CD4-positive, CD25-positive, alpha-beta regulatory T cell (primary cell): ENCODE data around the gene LSM14A. TPM values are rescaled to one million over a fixed set of nuclear protein-coding genes. Genes with fewer than 3 reads are reported as not detected.
"Not testable (repeated sequence)": the region's sequence is repeated elsewhere in the genome, so short reads cannot be mapped to it uniquely, and the experiment has no call there.

Experiments used
- ATAC-seq, 2 donors: fragments of 150-1000 bp; cut with Tn5 transposase; one replicate each; pipeline ENCODE4 v1.10.0; 2021; ENCODE audit warnings: low read depth in 2 of 2, moderate number of reproducible peaks in 2 of 2, moderate library complexity in 1 of 2
- DNase-seq, 3 donors: peaks; one replicate each; pipeline versions ENCODE4 v3.0.0 to v3.0.0-alpha.2; 2012 to 2022; ENCODE audit warnings: mixed read lengths in 1 of 3
- H3K27ac ChIP-seq: one replicate; pipeline ENCODE4 v1.7.0; 2013; ENCODE audit warnings: mild to moderate bottlenecking, low read length; ENCODE audit not compliant: insufficient read depth, poor library complexity, severe bottlenecking
- H3K27me3 ChIP-seq: one replicate; pipeline ENCODE4 v1.7.0; 2013; ENCODE audit warnings: low read length; ENCODE audit not compliant: control insufficient read depth, insufficient read depth
- H3K36me3 ChIP-seq: one replicate; pipeline ENCODE4 v1.7.0; 2013; ENCODE audit warnings: mild to moderate bottlenecking, low read length, moderate library complexity; ENCODE audit not compliant: control insufficient read depth, insufficient read depth
- H3K4me1 ChIP-seq: 2 replicates; pipeline ENCODE4 v1.7.0; 2013; ENCODE audit warnings: mild to moderate bottlenecking, low read length; ENCODE audit not compliant: insufficient read depth, control insufficient read depth, poor library complexity, severe bottlenecking
- H3K4me3 ChIP-seq: one replicate; pipeline ENCODE4 v1.7.0; 2013; ENCODE audit warnings: low read depth, mild to moderate bottlenecking, low read length, moderate library complexity
- H3K9me3 ChIP-seq, 2 experiments: 1 replicate in 1 of 2; 2 replicates in 1 of 2; pipeline ENCODE4 v1.7.0; 2013; ENCODE audit warnings: low read length in 2 of 2, mild to moderate bottlenecking in 1 of 2, moderate library complexity in 1 of 2; ENCODE audit not compliant: control insufficient read depth in 2 of 2
- H3K27ac Mint-ChIP-seq, 3 donors: one replicate each; pipeline ENCODE4 v1.8.0; 2020 to 2022; ENCODE audit warnings: mild to moderate bottlenecking in 3 of 3, mixed read lengths in 3 of 3, moderate library complexity in 2 of 3
- H3K27me3 Mint-ChIP-seq: one replicate; pipeline ENCODE4 v1.8.0; 2022; ENCODE audit warnings: mild to moderate bottlenecking, mixed read lengths
- H3K36me3 Mint-ChIP-seq: one replicate; pipeline ENCODE4 v1.8.0; 2020; ENCODE audit warnings: mixed read lengths
- H3K4me1 Mint-ChIP-seq, 4 donors: one replicate each; pipeline ENCODE4 v1.8.0; 2020 to 2022; ENCODE audit warnings: mixed read lengths in 4 of 4, mild to moderate bottlenecking in 1 of 4
- H3K4me3 Mint-ChIP-seq, 4 donors: one replicate each; pipeline ENCODE4 v1.8.0; 2020 to 2022; ENCODE audit warnings: mild to moderate bottlenecking in 4 of 4, mixed read lengths in 4 of 4, moderate library complexity in 3 of 4
- H3K9me3 Mint-ChIP-seq, 7 donors: one replicate each; pipeline ENCODE4 v1.8.0; 2020 to 2022; ENCODE audit warnings: mixed read lengths in 7 of 7, mild to moderate bottlenecking in 3 of 7, moderate library complexity in 2 of 7
- polyA plus RNA-seq, 4 donors: library from polyadenylated mRNA; unstranded; fragments of 300-500 nt; fragmentation: Illumina TruSeq; gene quantifications; one replicate each; pipeline ENCODE4 v1.2.3, GENCODE V29; 2021
- total RNA-seq: library from RNA; stranded (reverse); gene quantifications from one replicate; pipeline ENCODE4 v1.2.3, GENCODE V29; 2022

Gene LSM14A
- total and polyA plus RNA-seq, 5 donors from 2014 or later = 133 to 175 (median 150) TPM

DNA sequence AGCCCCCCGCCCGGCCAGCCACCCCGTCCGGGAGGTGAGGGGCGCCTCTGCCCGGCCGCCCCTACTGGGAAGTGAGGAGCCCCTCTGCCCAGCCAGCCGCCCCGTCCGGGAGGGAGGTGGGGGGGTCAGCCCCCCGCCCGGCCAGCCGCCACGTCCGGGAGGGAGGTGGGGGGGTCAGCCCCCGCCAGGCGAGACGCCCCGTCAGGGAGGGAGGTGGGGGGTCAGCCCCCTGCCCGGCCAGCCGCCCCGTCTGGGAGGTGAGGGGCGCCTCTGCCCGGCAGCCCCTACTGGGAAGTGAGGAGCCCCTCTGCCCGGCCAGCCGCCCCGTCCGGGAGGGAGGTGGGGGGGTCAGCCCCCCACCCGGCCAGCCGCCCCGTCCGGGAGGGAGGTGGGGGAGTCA is 39.6 kb upstream of the LSM14A start:
- H3K4me1 ChIP-seq, H3K27me3 Mint-ChIP-seq, H3K36me3 ChIP-seq, H3K36me3 Mint-ChIP-seq, H3K4me3 ChIP-seq, H3K27ac ChIP-seq, H3K27ac Mint-ChIP-seq, ATAC-seq, H3K4me3 Mint-ChIP-seq, H3K9me3 ChIP-seq, H3K27me3 ChIP-seq, DNase-seq, H3K9me3 Mint-ChIP-seq: not testable (repeated sequence)
- peaks cover 0 to 13% (median 4%) of the 10 kb centered on the region in 4 donors for H3K4me1 Mint-ChIP-seq

DNA sequence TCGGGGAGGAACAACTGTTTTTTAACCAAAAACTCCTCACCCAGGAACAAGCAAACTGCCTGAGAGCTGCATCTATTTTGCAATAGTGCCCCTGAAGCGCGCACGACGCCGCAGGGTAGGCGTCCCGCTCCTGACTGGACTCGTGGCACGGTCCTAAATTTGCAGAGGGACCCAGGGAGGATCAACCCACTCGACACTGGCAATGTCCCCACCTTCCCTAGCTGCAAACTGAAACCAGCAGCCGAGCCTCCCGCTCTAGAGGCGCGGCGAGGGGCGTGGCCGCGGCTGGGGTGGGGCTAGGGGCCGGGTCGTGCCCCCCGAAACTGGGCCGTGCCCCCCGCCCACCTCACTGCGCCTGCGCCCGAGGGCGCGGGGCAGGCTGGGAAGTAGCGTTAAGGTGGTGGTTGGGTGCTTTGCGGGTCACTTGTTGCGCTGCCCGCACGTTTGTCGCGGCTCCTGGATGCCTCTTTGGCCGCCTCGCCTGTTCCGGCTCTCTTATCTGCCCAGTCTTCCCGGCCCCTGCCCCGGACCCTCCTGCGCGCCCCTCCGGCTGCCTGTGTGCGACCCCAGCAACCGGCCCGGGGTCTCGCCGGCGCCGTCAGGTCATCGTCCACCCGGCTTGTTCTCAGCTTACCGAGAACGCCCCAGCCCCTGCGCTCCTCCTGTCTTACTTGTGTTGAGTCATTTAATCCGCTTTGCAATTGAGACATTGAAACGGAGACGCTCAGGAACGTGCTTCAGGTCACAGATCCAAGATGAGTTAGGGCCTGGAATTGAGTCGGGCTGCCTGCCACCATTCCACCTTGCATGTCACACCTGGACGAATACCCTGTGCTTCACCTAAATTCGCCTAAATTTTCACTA is 37.9 kb upstream of the LSM14A start:
- Mint-ChIP-seq H3K4me1 (peaks cover 0 to 13% (median 4%) of the 10 kb centered on the region in 4 donors), H3K4me3 (peak overlapping the region; percentile 89 to 97 (median 94)), H3K36me3 (no peaks in the 10 kb centered on the region), H3K27ac (peak overlapping the region; percentile 78 to 88 (median 87)), H3K27me3 (peaks cover 4% of the 10 kb centered on the region), H3K9me3 (no peaks in the 10 kb centered on the region)
- Histone ChIP-seq H3K27me3 (no peaks in the 10 kb centered on the region), H3K4me3 (peak overlapping the region; percentile 83), H3K4me1 (peaks cover 7% of the 10 kb centered on the region), H3K9me3 (no peaks in the 10 kb centered on the region), H3K36me3 (no peaks in the 10 kb centered on the region), H3K27ac (peak overlapping the region; percentile 61)
- DNase-seq (peak; percentile 81 to 92 (median 82)), ATAC-seq (peak; percentile 91 to 93)

DNA sequence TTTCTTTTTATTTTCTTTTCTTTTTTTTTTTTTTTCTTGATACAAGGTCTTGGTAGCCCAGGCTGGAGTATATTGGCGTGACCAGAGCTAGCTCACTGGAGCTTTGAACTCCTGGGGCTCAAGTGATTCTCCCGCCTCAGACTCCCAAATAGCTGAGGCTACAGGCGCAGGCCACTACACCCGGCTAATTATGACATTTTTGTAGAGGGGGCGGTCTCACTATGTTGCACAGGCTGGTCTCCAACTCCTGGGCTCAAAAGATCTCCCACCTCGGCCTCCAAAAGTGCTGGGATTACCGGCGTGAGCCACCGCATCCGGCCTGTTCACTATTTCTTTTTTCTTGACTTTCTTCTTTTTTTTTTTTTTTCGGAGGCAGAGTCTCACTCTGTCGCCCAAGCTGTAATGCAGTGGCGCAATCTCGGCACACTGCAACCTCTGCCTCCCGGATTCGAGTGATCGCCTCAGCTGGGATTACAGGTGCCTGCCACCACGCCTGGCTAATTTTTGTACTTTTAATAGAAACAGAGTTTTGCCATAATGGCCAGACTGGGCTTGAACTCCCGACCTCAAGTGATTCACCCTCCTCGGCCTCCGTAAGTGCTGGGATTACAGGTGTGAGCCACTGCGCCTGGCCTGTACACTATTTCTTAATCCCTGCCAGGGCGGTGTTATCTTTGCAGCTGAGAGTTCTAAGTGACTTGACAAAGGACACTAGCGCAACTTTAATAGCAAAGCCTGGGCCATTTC is 37.1 kb upstream of the LSM14A start:
- Histone ChIP-seq H3K4me3 (peak overlapping the region; percentile 78), H3K9me3 (no peaks in the 10 kb centered on the region), H3K36me3 (no peaks in the 10 kb centered on the region), H3K4me1 (peaks cover 7% of the 10 kb centered on the region), H3K27ac (no peak overlapping the region), H3K27me3 (no peaks in the 10 kb centered on the region)
- H3K27me3 Mint-ChIP-seq = no peaks in the 10 kb centered on the region
- DNase-seq (no peak), ATAC-seq (no peak)
- peak overlapping the region; percentile 89 to 97 (median 94) for H3K4me3 Mint-ChIP-seq
- H3K4me1 Mint-ChIP-seq = peaks cover 0 to 13% (median 4%) of the 10 kb centered on the region in 4 donors
- no peaks in the 10 kb centered on the region for H3K36me3 Mint-ChIP-seq
- H3K9me3 Mint-ChIP-seq = no peaks in the 10 kb centered on the region
- H3K27ac Mint-ChIP-seq = peak overlapping the region; percentile 5 to 43 (median 11)

DNA sequence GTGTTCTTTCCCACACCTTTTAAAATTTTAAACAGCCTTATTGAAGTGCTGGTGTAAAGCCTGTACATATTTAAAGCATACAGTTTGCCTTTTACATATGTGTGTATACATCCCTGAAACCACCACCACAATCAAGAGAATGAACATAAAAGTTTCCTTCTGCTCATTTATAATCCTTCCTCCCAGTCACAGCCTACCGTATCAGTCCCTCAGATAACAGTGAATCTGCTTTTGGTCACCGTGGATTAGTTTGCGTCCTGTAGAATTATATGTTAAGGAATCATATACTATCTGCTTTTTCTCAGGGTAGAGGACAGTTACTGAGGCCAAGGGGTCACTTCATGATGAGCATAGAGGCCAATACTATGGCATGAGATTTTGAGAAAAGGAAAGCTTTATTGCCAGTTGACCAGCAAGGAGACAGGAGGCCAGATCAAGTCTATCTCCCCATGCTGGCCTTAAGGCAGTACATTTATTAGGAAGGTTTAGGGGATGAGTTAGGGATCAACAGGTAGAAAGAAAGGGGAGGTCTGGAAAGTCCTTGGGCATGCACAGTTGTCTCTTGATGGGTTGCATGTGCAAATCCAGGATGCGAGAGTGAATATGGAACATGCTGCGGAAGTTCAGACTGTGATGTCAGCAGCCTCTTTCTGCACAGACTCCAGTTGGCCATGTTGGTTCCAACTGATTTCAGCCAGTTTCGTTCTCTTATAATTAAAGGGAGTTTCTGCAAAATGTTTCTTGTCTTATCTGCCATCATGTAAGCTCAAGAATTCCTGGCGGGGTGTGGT is 36.3 kb upstream of the LSM14A start:
- Histone ChIP-seq H3K27me3 (no peaks in the 10 kb centered on the region), H3K36me3 (no peaks in the 10 kb centered on the region), H3K4me3 (no peak overlapping the region), H3K4me1 (peaks cover 7% of the 10 kb centered on the region), H3K9me3 (no peaks in the 10 kb centered on the region), H3K27ac (no peak overlapping the region)
- DNase-seq (no peak), ATAC-seq (no peak)
- Mint-ChIP-seq H3K36me3 (no peaks in the 10 kb centered on the region), H3K27ac (peak overlapping the region in 2 of 3 donors; percentile 5 to 43), H3K4me1 (peaks cover 0 to 13% (median 4%) of the 10 kb centered on the region in 4 donors), H3K4me3 (peak overlapping the region; percentile 57 to 97 (median 90)), H3K27me3 (no peaks in the 10 kb centered on the region), H3K9me3 (no peaks in the 10 kb centered on the region)

GRCh38 chr19:34141025-34141424 is 31.3 kb upstream of the LSM14A start:
- ATAC-seq (no peak), DNase-seq (no peak)
- Histone ChIP-seq H3K36me3 (no peaks in the 10 kb centered on the region), H3K27ac (no peak overlapping the region), H3K27me3 (no peaks in the 10 kb centered on the region), H3K4me3 (no peak overlapping the region), H3K9me3 (no peaks in the 10 kb centered on the region), H3K4me1 (no peaks in the 10 kb centered on the region)
- H3K4me3 Mint-ChIP-seq = no peak overlapping the region
- H3K36me3 Mint-ChIP-seq = no peaks in the 10 kb centered on the region
- no peaks in the 10 kb centered on the region for H3K9me3 Mint-ChIP-seq
- no peak overlapping the region for H3K27ac Mint-ChIP-seq
- H3K27me3 Mint-ChIP-seq = no peaks in the 10 kb centered on the region
- peaks cover 0 to 5% (median 1%) of the 10 kb centered on the region in 4 donors for H3K4me1 Mint-ChIP-seq

- H3K27me3 ChIP-seq = no peaks in the 10 kb centered on the region
- no peak overlapping the region for H3K27ac Mint-ChIP-seq
- H3K36me3 Mint-ChIP-seq = no peaks in the 10 kb centered on the region
- H3K9me3 Mint-ChIP-seq = peaks cover 0 to 1% (median 0%) of the 10 kb centered on the region in 7 donors
- peaks cover 0 to 5% (median 1%) of the 10 kb centered on the region in 4 donors for H3K4me1 Mint-ChIP-seq
- H3K27me3 Mint-ChIP-seq = no peaks in the 10 kb centered on the region
- H3K4me3 ChIP-seq = no peak overlapping the region
- DNase-seq (no peak), ATAC-seq (no peak)
- no peaks in the 10 kb centered on the region for H3K9me3 ChIP-seq
- no peaks in the 10 kb centered on the region for H3K4me1 ChIP-seq
- no peak overlapping the region for H3K27ac ChIP-seq
- no peak overlapping the region for H3K4me3 Mint-ChIP-seq
- no peaks in the 10 kb centered on the region for H3K36me3 ChIP-seq
Measured at GRCh38 chr19:34142440-34142839, 29.9 kb upstream of the LSM14A start.

- Histone ChIP-seq H3K36me3 (no peaks in the 10 kb centered on the region), H3K4me1 (no peaks in the 10 kb centered on the region), H3K4me3 (no peak overlapping the region), H3K27ac (no peak overlapping the region), H3K9me3 (no peaks in the 10 kb centered on the region), H3K27me3 (no peaks in the 10 kb centered on the region)
- H3K9me3 Mint-ChIP-seq = peaks cover 0 to 1% (median 0%) of the 10 kb centered on the region in 7 donors
- peaks cover 0 to 5% (median 1%) of the 10 kb centered on the region in 4 donors for H3K4me1 Mint-ChIP-seq
- no peaks in the 10 kb centered on the region for H3K27me3 Mint-ChIP-seq
- H3K36me3 Mint-ChIP-seq = no peaks in the 10 kb centered on the region
- peak; percentile 35 to 73 (median 56) for DNase-seq
- H3K27ac Mint-ChIP-seq = peak overlapping the region in 1 of 3 donors; percentile 53
- H3K4me3 Mint-ChIP-seq = no peak overlapping the region
- ATAC-seq = peak in 1 of 2 donors; percentile 42
Measured at GRCh38 chr19:34145741-34146202, 26.5 kb upstream of the LSM14A start.
